ENCODE measurements around the gene METRN.
A peak's percentile ranks its signal among the peaks of the same experiment; 100 is the strongest.
"Not testable (repeated sequence)": the region's sequence is repeated elsewhere in the genome, so short reads cannot be mapped to it uniquely, and the experiment has no call there.

The METRN gene

GRCh38 chr16:739560-740458 is 24.9 kb downstream of the METRN start:
- no peak for TF ChIP-seq CTCF (IDR thresholded peaks at IDR 0.05; ENCODE audit: insufficient read depth, missing control alignments)
- FAIRE-seq, result no peak
- no peak for DNase-seq (ENCODE audit: insufficient read length, low spot score)

- FAIRE-seq, result no peak
- TF ChIP-seq CTCF (IDR thresholded peaks at IDR 0.05; ENCODE audit: insufficient read depth, missing control alignments), result no peak
- DNase-seq (ENCODE audit: insufficient read length, low spot score), result no peak
Observed at GRCh38 chr16:740459-740763, 25.5 kb downstream of the METRN start.

- TF ChIP-seq CTCF (IDR thresholded peaks at IDR 0.05; ENCODE audit: insufficient read depth, missing control alignments), result peak; percentile 68
- DNase-seq (ENCODE audit: insufficient read length, low spot score), result peak; percentile 93
- FAIRE-seq, result no peak
Observed at GRCh38 chr16:740764-741505, 26.0 kb downstream of the METRN start, which contains the start of gene CIAO3. Gene CIAO3 (minus strand): TSS chr16:740997. CDS start chr16:740985, 12 bp downstream.

- DNase-seq (ENCODE audit: insufficient read length, low spot score), result no peak
- TF ChIP-seq CTCF (IDR thresholded peaks at IDR 0.05; ENCODE audit: insufficient read depth, missing control alignments), result no peak
- no peak for FAIRE-seq
Observed at GRCh38 chr16:741986-742629, 27.2 kb downstream of the METRN start.

GRCh38 chr16:742894-743293 is 28.0 kb downstream of the METRN start:
- DNase-seq (ENCODE audit: insufficient read length, low spot score); FAIRE-seq: not testable (repeated sequence)

GRCh38 chr16:743794-744500 is 29.0 kb downstream of the METRN start:
- no peak for TF ChIP-seq CTCF (IDR thresholded peaks at IDR 0.05; ENCODE audit: insufficient read depth, missing control alignments)
- DNase-seq (ENCODE audit: insufficient read length, low spot score), result no peak
- FAIRE-seq, result no peak

GRCh38 chr16:745739-746138 is 30.8 kb downstream of the METRN start:
- no peak for TF ChIP-seq CTCF (IDR thresholded peaks at IDR 0.05; ENCODE audit: insufficient read depth, missing control alignments)
- FAIRE-seq, result no peak
- no peak for DNase-seq (ENCODE audit: insufficient read length, low spot score)
